Skin of body (tissue), 2 donors: ENCODE measurements around the gene SEPTIN8. TPM values are rescaled to one million over a fixed set of nuclear protein-coding genes. Genes with fewer than 3 reads are reported as not detected.

Experiments
- DNase-seq: peaks from one replicate; lab custom pipeline; 2025; lab: John Stamatoyannopoulos, UW
- total RNA-seq: library from RNA; depleted of rRNA; stranded (reverse); fragments of >200 nt; gene quantifications from one replicate; pipeline ENCODE4 v1.2.3, GENCODE V29; 2014

Gene SEPTIN8
- total RNA-seq, 1 donor from 2014 or later = 45.1 TPM

DNA sequence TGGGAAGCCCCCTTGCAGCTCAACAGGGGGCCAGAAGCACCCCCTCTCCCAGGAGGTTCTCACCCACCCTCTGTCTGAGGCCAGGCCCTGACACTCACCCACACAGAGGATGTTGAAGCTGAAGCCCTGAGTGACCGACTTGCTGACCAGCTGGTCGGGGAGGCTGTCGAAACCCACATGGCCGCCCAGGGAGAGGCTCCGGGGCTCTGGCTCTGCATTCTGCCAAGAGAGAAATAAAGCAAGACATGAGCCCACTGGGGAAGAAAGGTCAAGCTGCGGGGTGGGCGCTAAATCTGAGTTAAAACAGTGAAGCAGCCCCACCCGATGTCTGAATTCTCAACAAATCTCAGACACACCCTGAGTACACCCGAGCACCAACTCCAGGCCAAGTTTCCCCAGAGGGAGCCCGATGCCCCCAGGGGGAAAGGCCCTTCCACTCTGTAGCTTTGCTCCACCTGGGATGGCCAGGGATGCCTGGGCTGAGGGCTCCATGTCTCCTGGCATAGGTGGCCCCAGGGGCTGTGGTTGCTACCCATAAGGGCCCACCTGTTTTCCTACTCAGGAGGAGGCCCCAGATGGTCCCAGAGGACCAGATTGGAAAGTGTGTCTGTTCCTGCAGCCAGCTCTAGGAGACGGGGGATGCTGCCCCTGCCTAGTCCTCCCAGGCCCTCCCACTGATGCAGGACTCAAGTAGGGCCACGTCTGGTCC, 11.6 kb downstream of the SEPTIN8 start:
- no peak for DNase-seq

- DNase-seq = no peak
Observed at GRCh38 chr5:132764671-132765238, 12.3 kb downstream of the SEPTIN8 start.

- DNase-seq = no peak
Observed at GRCh38 chr5:132764051-132764450, 13.0 kb downstream of the SEPTIN8 start.

GRCh38 chr5:132763181-132764036, 13.6 kb downstream of the SEPTIN8 start:
- DNase-seq = no peak

DNA sequence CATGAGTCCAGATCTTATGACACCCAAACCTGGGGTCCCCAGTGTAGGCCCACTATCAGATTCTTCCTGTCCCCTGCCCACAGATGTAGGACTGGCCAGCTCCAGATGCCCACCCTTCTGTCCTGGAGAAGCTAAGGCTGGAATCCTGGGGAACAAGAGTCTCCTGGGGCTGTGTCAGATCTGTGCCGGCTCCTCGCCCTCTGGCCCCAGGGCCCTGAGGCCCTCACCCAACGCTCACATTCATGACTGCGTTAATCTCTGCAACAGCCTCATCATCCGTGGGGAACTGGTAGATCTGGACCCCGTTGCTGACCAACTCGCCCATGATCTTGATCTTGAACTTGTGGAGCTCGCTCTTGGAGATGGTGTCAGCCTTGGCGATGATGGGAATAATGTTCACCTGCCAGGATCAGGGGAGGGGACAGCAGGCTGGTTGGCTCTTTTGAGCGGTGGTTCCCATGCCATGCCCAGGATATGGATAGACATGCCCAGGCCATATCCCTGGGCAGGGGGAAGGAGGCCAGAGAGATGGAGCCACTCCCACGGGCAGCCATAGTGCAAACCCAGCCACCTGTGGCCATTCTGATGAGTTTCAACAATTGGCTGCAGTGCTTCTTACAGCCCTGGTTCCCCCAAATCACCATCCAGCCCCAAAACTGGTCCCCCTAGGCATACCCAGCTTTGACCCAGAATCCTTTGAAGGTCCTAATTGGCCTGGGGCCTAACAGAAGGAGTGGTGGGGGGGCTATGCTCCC, 14.6 kb downstream of the SEPTIN8 start:
- no peak for DNase-seq

DNA sequence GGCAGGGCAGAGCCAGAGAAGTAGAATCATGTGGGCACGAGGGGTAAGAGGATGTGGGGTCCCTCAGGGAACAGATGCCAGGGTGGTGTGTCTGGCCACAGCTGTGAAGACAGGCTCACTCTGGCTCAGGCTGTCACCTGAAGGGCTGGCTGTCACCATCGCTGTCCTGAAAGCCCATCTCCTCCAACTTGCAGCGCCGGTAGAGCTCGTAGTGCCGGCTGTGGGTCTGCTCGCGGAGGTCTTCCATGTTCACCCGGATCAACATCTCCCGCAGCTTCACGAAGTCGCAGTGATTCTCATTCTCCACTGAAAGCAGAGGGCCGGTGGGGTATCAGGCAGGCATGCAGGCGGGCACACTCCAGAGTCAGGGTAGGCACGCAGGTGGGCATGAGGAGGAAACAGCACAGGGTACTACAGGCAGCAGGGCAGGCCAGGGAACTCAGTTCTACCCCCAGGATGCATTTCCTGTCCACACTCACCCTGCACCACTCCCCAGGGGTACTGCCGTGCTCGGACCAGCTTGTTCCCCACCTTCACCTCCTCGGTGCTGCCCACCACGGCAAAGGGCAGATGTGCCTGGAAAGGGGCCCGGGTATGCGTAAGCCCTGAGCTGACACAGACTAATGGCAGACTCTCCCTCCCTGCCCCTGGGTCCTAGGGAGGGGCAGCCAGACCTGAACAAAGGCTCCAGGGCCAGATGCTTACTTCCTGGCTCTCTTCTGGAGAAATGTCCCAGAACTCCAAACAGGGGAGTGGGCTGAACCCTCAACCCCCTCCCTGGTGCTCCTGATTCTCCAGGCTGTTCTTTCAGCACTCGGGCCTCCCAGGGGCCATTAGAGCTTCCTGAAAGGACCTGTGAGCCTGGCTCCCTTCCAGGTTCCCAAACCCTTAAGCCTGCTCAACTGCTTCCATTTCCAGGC, 15.5 kb downstream of the SEPTIN8 start:
- DNase-seq = no peak

GRCh38 chr5:132760601-132761317, 16.3 kb downstream of the SEPTIN8 start:
- DNase-seq = no peak

GRCh38 chr5:132760049-132760420, 17.0 kb downstream of the SEPTIN8 start:
- no peak for DNase-seq

DNA sequence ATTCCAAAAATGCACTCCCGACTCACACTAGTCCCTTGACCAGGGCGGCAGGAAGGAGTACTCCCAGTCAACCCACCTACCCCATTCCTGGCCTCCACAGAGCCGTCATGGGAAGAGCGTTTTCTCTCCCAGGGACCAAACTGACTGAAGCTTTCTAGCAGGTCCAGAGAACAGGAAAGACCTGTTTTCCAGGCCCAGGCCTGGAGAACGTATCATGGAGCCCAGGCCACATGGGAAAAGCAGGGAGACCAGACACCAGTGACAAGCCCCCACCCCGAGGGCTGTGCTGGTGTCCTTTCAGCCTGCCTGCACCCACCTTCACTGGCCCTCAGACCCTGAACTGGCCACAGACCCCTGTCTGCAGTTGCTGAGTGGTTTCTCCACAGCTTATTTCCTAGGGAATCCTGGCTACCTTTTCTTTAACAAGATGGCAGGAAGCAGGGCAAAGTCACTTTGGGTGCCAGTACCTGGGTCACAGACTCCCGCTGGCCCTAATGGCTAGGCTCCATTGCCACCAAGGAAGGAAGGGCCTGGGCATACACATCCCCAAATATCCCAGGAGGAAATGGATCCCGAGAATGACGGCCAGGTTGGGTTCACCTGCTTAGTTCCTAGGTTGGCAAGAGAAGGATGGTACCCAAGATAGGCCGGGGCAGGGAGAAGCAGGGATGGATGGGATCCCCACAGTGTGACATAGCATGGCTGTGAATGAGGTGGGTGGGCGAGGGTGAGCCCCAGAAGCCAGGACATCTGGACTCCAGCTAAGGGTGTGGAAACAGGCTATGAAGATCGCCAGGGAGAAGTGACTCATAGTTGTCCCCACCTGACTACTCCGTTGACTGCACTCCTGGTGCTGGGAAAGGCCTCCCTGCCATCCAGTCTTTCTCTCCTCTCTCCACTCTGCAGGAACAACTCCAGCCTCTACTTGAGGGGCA, 17.7 kb downstream of the SEPTIN8 start:
- no peak for DNase-seq

DNA sequence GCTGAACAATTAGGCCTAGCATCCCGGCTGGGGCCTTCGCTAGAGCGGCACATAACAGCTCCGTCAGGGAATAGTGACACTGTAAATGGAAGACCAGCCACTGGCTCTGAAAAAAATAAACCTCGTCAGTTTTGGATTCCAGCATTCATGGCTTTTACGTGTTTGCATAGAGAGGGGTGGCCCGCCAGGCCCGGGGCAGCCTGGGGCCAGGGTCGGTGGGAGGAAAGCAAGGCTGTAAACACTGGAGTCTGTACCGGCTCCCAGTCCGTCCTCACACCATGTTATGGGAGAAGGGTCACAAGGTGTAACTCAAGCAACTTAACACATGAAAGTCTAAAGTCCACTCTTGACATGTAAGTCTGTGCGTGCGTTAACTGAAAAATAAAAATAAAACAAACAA, 18.6 kb downstream of the SEPTIN8 start:
- no peak for DNase-seq

DNA sequence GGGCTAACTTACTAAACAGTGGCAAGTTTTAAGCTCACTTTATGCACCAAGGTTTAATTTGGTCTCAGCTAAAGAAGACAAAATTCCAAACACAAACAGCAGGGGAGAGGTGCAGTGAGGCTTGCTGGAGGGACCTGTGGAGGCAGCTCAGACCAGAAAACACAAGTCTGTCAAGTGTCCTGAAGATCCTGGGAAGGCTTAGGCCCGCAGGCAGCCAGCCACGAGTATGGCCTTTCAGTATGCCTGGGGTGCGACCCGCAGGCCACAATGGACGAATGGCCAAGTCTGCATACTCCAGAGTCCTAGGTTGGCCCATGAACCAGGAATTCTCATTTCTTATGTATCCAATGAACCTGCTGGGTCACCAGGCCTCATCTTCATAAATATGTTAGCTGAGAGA, 20.5 kb downstream of the SEPTIN8 start:
- DNase-seq = no peak

GRCh38 chr5:132754947-132755346, 22.1 kb downstream of the SEPTIN8 start:
- no peak for DNase-seq

DNA sequence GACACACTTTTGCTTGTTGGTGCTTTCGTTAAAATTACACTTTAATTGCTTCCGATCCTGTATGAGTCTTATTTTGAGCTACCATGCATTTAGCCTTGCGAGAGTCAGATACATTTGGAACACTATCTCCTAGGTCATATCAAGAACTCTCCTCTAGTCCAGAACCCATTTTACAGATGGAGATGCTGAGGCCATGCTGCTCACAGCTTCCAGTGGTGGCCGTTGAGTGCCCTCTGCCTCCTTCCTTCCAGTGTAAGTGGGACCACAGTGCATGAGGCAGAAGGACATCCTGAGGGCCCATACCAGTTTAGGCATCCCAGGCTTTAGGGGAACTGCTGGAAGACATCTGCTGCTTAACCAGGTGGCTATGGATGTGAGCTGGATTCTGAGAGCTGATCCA, 22.9 kb downstream of the SEPTIN8 start:
- DNase-seq = no peak

- no peak for DNase-seq
Observed at GRCh38 chr5:132753135-132753987, 23.7 kb downstream of the SEPTIN8 start.

DNA sequence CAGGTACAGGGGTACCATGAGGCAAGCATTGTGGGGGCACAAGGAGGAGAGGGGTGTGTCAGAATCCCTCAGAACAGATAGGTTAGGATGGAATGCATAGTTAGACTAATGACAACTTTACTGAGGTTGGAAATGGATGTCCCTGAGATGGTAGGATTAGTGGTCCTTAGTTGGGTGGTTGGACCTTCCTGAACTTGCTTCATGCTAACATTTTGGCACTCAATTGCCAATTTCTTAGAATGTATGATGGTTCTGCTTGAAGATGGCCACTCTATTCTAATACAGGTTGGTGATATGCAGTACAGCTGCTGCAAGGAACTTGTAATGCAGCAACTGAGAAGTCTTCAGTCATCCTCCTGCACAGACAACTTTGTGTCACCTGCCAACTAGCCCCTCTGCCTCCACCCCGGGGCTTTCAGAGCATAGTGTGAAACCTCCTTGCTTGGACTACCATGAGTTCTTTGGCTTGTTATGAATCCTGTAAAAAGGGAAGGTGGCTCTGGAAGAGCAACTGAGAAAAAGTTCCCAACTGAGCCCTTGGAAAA, 24.4 kb downstream of the SEPTIN8 start:
- no peak for DNase-seq

- DNase-seq = no peak
Observed at GRCh38 chr5:132751971-132752580, 25.0 kb downstream of the SEPTIN8 start.

DNA sequence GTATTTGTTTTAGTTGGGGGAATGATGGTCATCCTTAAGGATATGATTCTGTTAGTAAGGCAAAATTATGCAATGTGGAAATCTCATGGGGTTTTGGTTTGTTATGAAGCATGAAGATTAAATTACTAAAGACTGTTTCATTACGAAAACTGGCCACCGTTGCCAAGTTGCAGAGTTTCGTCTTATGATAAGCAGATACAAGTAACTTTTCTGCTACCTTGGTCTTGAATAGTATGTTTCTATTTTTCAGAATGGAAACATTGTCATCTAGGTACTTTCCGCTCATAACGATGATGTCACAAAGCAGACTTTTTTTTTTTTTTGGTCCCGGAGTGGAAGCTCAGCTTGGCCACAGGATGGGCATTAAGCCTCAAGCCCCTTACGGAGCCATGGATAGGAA, 25.6 kb downstream of the SEPTIN8 start:
- peak; percentile 55 for DNase-seq
